HG03045 (cell line): ENCODE results near the gene LYRM1.
"Not testable (repeated sequence)": the region's sequence is repeated elsewhere in the genome, so short reads cannot be mapped to it uniquely, and the experiment has no call there.

Experiments used
- ATAC-seq: cut with Tn5 transposase; IDR thresholded peaks from one replicate; pipeline ENCODE4 v1.9.1; 2021; ENCODE audit warnings: mild to moderate bottlenecking, moderate library complexity; ENCODE audit not compliant: unreplicated experiment

The LYRM1 gene

DNA sequence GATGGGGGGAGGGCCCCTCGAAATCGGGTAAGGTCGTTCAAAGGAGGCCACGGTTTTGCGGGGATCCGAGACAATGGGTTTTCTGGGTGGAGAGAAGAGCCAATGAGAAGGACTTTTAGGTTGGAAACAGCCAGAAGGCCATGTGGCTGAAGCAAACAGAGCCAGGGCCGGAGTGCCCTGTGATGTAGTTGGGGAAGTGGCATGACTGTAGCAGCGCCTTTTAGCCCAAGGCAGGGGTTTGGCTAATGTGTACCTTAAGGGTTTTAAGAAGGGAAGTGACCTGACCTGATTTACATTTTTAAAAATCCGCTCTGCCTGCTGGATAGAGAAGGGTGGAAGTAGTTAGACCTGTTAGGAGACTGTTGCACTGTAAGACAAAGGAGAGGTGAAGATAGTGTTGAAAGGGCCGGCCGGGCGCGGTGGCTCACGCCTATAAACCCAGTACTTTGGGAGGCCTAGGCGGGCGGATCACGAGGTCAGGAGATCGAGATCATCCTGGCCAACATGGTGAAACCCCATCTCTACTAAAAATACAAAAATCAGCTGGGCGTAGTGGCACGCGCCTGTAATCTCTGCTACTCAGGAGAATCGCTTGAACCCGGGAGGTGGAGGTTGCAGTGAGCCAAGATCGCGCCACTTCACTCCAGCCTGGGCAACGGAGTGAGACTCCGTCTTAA, 1.0 kb downstream of the LYRM1 start:
- ATAC-seq = no peak

- ATAC-seq = no peak
Measured at GRCh38 chr16:20902426-20902825, 1.9 kb downstream of the LYRM1 start.

GRCh38 chr16:20903116-20903898, 2.7 kb downstream of the LYRM1 start:
- ATAC-seq = no peak

DNA sequence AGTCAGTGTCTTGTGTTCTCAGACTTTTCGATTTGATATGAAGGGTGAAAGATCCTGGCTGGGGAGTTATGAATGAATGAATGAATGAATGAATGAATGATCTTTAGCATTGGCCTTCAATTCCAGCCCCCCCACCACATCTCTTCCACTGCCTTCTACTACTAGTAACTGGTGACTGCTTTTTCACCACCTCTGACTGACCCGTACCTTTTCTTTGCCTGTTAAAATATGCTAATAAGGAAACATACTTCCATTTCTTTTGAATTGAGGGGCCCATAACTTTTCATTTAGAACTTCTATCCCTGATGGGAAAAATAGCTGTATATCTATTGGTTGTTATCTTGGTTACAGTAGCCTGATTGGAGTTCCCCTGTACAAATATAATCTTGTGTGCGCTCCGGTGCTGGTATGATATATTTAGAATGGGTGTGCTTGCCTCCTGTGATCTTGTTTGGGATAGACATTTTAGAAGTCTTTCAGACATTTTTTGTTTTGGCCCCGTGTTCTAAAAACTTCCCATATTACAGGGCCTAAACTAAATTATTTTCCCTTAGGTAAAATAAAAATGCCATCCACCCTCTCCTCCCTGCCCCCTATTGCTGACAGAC, 3.4 kb downstream of the LYRM1 start:
- no peak for ATAC-seq

DNA sequence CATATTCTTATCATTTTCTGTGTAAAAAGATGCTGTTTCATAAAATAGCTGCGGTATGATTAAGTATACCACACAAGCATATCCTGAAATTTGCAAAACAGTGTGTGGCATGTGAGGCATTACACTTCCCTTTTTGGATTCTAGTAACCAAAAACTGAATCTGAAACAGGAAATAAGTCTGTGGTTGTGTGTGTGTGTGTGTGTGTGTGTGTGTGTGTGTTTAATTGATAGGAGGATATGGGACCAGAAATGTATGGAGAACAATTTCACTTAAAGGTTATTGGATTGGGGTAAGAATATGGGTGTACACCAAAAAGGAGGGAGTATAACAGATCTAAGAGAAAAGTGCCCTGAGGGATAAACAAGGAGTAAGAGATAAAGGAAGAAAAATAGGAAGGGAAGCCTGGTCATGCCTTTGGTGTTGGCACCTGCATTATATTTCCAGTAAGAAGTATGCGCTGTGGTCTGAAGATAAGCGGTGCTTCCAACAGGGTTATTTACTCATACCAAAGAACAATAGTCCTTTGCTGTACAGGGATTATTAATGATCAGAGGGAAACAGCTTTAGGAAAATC, 4.0 kb downstream of the LYRM1 start:
- no peak for ATAC-seq

DNA sequence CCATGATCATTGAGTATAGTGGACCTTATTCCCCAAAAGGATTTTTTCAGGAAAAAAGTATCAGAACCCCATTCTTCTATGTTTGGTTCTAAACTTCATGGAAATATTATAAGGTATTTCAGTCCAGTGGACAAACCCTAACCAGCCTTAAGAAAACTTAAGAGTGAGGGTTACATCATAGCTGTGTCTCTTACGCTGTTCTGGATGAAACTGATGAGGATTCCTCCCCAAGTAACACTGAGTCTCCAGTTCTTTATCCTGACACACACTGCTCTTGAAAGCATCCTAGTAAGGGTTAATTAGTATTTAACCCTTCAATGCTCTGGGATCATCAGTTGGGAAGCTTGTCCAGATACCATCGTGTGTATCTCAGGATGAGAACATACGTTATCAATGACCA, 5.0 kb downstream of the LYRM1 start:
- ATAC-seq = no peak

DNA sequence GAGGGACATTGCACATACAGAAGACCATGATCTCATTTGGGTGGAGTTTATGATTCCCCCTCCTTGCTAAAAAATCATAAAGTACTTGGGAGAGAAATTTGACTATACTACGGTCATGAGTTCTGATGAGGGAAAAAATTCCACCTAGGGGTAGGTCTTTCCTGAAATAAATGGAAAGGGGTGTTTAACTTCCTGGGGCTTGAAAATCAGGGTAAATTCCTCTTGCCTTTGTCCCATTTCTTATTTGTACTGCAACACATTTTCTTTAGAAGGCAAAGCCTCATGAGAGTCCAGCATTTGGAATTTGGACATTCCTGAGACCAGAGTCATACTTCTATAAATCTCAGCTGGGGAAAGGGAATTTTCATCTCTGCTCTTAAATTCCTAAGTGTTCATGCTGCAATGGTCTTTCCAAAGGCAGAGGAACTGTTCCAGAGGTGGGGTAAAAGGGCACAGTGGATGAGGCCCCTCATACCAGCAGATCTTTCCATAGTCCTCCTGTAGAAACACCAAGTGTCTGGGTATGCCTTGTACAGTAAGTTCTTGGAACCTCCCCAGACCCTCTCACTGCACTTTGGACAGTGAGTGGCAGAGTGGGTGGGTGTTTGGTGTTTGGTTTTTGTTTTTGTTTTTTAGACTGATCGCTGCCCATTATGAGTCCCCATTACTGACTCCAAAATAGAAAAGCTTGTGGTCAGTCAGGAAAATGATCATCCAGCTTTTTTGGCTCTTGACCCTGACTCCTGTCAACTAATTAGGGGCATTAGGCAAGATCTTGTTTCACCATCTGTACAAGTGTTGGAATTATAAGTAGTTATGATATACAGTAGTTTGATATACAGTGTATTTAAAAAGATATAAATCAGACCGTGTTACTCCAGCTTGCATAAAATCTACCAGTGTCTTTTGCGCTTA, 6.0 kb downstream of the LYRM1 start:
- no peak for ATAC-seq

- no peak for ATAC-seq
Measured at GRCh38 chr16:20910781-20911321, 10.3 kb downstream of the LYRM1 start.

GRCh38 chr16:20911361-20911760, 10.8 kb downstream of the LYRM1 start:
- no peak for ATAC-seq

GRCh38 chr16:20916289-20916688, 15.7 kb downstream of the LYRM1 start:
- ATAC-seq = no peak

DNA sequence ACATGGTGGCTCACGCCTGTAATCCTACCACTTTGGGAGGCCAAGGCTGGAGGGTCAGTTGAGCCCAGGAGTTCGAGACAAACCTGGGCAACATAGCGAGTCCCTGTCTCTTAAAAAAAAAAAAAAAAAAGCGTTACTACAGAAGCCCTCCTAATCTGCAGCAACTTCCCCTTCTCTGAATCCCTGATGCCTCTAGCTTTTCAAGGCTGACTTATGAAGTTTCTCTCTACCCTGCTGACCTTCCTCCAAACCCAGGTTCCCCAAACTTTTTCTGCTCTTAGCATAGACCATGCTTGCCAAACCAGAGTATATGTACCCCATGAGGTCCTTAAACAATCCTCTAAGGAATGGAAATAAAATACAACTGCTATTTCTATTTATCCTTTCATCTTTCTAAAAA, 16.4 kb downstream of the LYRM1 start:
- ATAC-seq = no peak

GRCh38 chr16:20918486-20919239, 18.1 kb downstream of the LYRM1 start:
- no peak for ATAC-seq

DNA sequence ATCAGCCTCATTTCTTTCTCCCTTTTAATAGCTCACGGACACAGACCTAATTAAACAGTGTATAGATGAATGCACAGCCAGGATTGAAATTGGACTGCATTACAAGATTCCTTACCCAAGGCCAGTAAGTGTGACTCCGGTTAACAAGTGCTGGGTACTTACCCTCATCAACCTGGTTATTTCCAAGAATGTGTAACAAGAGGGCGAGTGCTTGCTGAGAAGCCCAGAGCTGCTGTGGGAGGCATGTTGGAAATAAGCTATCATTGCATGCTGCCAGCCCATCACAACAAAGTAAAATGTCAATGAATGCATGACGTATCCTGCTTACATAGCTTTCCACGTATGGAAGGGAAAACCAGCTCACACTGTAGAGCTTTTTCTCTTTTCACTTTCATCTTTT, 19.5 kb downstream of the LYRM1 start:
- ATAC-seq = no peak

DNA sequence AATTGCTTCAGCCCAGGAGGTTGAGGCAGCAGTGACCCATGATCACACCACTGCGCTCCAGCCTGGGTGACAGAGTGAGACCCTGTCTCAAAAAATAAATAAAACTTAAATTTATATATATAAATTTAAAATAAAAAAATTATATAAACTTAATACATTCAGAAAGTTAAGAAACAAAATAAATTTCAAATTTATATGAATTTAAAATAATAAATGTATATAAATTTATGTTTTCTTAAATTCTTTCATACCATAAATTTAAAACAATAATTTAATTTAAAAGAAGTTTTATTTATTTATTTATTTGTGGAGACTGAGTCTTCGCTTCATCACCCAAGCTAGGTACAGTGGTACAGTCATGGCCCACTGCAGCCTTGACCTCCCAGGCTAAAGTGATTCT, 20.2 kb downstream of the LYRM1 start:
- no peak for ATAC-seq

DNA sequence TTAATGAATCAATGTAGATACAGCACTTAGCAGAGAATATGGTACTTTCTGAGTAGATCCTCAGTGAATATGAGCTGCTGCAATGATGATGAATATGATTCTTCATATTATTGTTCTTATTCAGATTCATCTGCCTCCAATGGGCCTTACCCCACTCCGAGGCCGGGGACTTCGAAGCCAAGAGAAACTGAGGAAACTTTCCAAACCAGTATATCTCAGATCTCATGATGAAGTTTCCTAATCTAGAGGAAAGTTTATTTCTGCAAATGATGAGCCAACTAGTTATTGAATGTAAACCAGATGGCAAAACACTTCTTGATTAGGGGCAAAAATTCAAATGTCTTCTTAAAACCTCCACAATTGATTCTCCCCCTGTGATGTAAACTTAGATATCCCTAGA, 23.3 kb downstream of the LYRM1 start:
- ATAC-seq = no peak

DNA sequence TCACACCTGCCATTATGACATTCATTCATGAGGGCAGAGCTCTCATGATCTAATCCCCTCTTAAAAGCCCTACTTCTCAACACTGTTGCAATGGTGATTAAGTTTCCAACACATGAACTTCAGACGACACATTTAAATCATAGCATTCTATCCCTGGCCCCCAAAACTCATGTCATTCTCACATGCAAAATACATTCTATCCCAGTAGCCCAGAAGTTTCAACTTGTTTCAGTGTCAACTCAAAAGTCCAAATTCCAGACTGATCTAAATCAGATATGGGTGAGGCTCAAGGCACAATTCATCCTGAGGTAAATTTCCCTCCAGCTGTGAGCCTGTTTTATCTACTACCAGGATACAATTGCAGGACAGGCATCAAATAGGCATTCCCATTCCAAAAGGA, 25.2 kb downstream of the LYRM1 start:
- no peak for ATAC-seq

GRCh38 chr16:20928774-20929411, 28.3 kb downstream of the LYRM1 start:
- ATAC-seq = no peak

GRCh38 chr16:20929676-20930364, 29.2 kb downstream of the LYRM1 start:
- not testable (repeated sequence) for ATAC-seq

- no peak for ATAC-seq
Measured at GRCh38 chr16:20930365-20930690, 29.8 kb downstream of the LYRM1 start.
